Esophagus muscularis mucosa (tissue), 4 donors: ENCODE data around the gene DAB2IP. TPM values are rescaled to one million over a fixed set of nuclear protein-coding genes. Genes with fewer than 3 reads are reported as not detected.

Experiments used
- DNase-seq: peaks from one replicate; pipeline ENCODE4 v3.0.0-alpha.2; 2017; ENCODE audit errors: extremely low spot score
- H3K27ac ChIP-seq, 4 donors: fragments of 200-600 bp; sonication (generic); replicated peaks in 1 of 4; 1 replicate in 3 of 4; 2 replicates in 1 of 4; pipeline ENCODE4 v1.5.1; 2016 to 2019; ENCODE audit warnings: mild to moderate bottlenecking in 1 of 4
- H3K27me3 ChIP-seq, 4 donors: fragments of 200-600 bp; sonication (generic); one replicate each; pipeline versions ENCODE4 v1.5.1 to v1.6.0; 2016 to 2019
- H3K36me3 ChIP-seq, 4 donors: fragments of 200-600 bp; sonication (generic); one replicate each; pipeline ENCODE4 v1.5.1; 2016 to 2019
- H3K4me1 ChIP-seq, 4 donors: fragments of 200-600 bp; sonication (generic); one replicate each; pipeline ENCODE4 v1.5.1; 2016 to 2019
- H3K4me3 ChIP-seq, 4 donors: fragments of 200-600 bp; sonication (generic); 1 replicate in 2 of 4; 2 replicates in 2 of 4; pipeline ENCODE4 v1.5.1; 2016 to 2019; ENCODE audit warnings: mild to moderate bottlenecking in 4 of 4, moderate library complexity in 1 of 4
- H3K9me3 ChIP-seq, 4 donors: fragments of 200-600 bp; sonication (generic); 1 replicate in 3 of 4; 2 replicates in 1 of 4; pipeline ENCODE4 v1.5.1; 2016 to 2019
- CTCF ChIP-seq, 3 experiments: fragments of 200-600 bp in 2 of 3; fragments of 450-650 bp in 1 of 3; sonication (generic) in 2 of 3; IDR thresholded peaks; one replicate each; pipeline ENCODE4 v1.5.1; 2017 to 2019; ENCODE audit warnings: antibody characterized with exemption in 3 of 3, mild to moderate bottlenecking in 2 of 3, moderate library complexity in 1 of 3
- EP300 ChIP-seq: sonication (generic); formaldehyde crosslinking; IDR thresholded peaks from one replicate; pipeline ENCODE4 v1.6.1; 2017; ENCODE audit warnings: antibody characterized with exemption
- POLR2A ChIP-seq: fragments of 450-650 bp; IDR thresholded peaks from one replicate; pipeline ENCODE4 v1.6.1; 2017; ENCODE audit warnings: antibody characterized with exemption, moderate library complexity, mild to moderate bottlenecking, low read depth
- POLR2AphosphoS5 ChIP-seq, 2 donors: sonication (generic); formaldehyde crosslinking; IDR thresholded peaks; one replicate each; pipeline ENCODE4 v1.6.1; 2017; ENCODE audit warnings: antibody characterized with exemption in 2 of 2
- WGBS: methylation state at CpG from one replicate; pipeline ENCODE4 v1.1.5; 2018; 5-methylcytosine and 5-hydroxymethylcytosine counted together
- intact Hi-C: fragments of 100-400 bp; cut with DNase I; formaldehyde crosslinking; loops from one replicate; pipeline ENCODE4 v1.15.1; 2023
- total RNA-seq, 4 donors: library from RNA; depleted of rRNA; stranded (reverse); fragments of >200 nt; gene quantifications; one replicate each; pipeline versions ENCODE4 v1.1.0 to v1.2.1, GENCODE V29; 2016

The DAB2IP gene
- total RNA-seq, 4 donors from 2014 or later: 41.7 to 102 (median 62.4) TPM

- Histone ChIP-seq H3K9me3 (no peaks in the 10 kb centered on the region), H3K36me3 (peaks cover 0 to 4% (median 0%) of the 10 kb centered on the region in 4 donors), H3K27ac (no peak overlapping the region), H3K27me3 (no peaks in the 10 kb centered on the region), H3K4me1 (peaks cover 78 to 90% (median 80%) of the 10 kb centered on the region in 4 donors), H3K4me3 (no peak overlapping the region)
- TF ChIP-seq CTCF (IDR thresholded peaks at IDR 0.05) (no peak), POLR2AphosphoS5 (IDR thresholded peaks at IDR 0.05) (peak in 1 of 2 donors; percentile 15)
- 60% methylated on average over 14 of the region's 16 CpGs for WGBS
- no peak for DNase-seq
- intact Hi-C loops: no loop called here
Measured at GRCh38 chr9:121718084-121718483, 66.7 kb downstream of the DAB2IP start.

GRCh38 chr9:121718501-121718900, 67.1 kb downstream of the DAB2IP start:
- TF ChIP-seq POLR2A: no peak
- DNase-seq: no peak
- WGBS: 85% methylated on average over 6 of the region's 6 CpGs
- no peaks in the 10 kb centered on the region for H3K9me3 ChIP-seq
- peaks cover 78 to 92% (median 82%) of the 10 kb centered on the region in 4 donors for H3K4me1 ChIP-seq
- peaks cover 0 to 4% (median 0%) of the 10 kb centered on the region in 4 donors for H3K36me3 ChIP-seq
- no peaks in the 10 kb centered on the region for H3K27me3 ChIP-seq
- intact Hi-C loops: no loop called here
- no peak overlapping the region for H3K27ac ChIP-seq
- no peak overlapping the region for H3K4me3 ChIP-seq

GRCh38 chr9:121720311-121721057, 69.0 kb downstream of the DAB2IP start:
- DNase-seq: no peak
- intact Hi-C loops: no loop called here
- peak overlapping the region in 3 of 4 donors; percentile 81 to 84 (median 81) for H3K27ac ChIP-seq
- no peak overlapping the region for H3K4me3 ChIP-seq
- no peaks in the 10 kb centered on the region for H3K9me3 ChIP-seq
- H3K36me3 ChIP-seq: peaks cover 0 to 4% (median 0%) of the 10 kb centered on the region in 4 donors
- H3K4me1 ChIP-seq: peaks cover 81 to 100% (median 92%) of the 10 kb centered on the region in 4 donors
- no peaks in the 10 kb centered on the region for H3K27me3 ChIP-seq
- no peak for TF ChIP-seq POLR2A
- TF ChIP-seq POLR2AphosphoS5 (IDR thresholded peaks at IDR 0.05): no peak
- TF ChIP-seq EP300: no peak
- no peak for TF ChIP-seq CTCF (IDR thresholded peaks at IDR 0.05)
- 75% methylated on average over 7 of the region's 7 CpGs for WGBS

- peaks cover 85 to 100% (median 93%) of the 10 kb centered on the region in 4 donors for H3K4me1 ChIP-seq
- intact Hi-C loops: no loop called here
- no peaks in the 10 kb centered on the region for H3K27me3 ChIP-seq
- peak overlapping the region in 3 of 4 donors; percentile 81 to 84 (median 81) for H3K27ac ChIP-seq
- DNase-seq: no peak
- no peak overlapping the region for H3K4me3 ChIP-seq
- WGBS: 29% methylated on average over 1 of the region's 1 CpG
- H3K36me3 ChIP-seq: peaks cover 0 to 4% (median 0%) of the 10 kb centered on the region in 4 donors
- TF ChIP-seq POLR2A (no peak), POLR2AphosphoS5 (IDR thresholded peaks at IDR 0.05) (no peak), EP300 (no peak), CTCF (IDR thresholded peaks at IDR 0.05) (peak in 1 of 3 experiments; percentile 18)
- H3K9me3 ChIP-seq: no peaks in the 10 kb centered on the region
Measured at GRCh38 chr9:121721058-121721350, 69.6 kb downstream of the DAB2IP start.

- no peak for DNase-seq
- no peak for TF ChIP-seq POLR2AphosphoS5 (IDR thresholded peaks at IDR 0.05)
- no peak for TF ChIP-seq CTCF (IDR thresholded peaks at IDR 0.05)
- TF ChIP-seq EP300: no peak
- no peak for TF ChIP-seq POLR2A
- H3K4me1 ChIP-seq: peaks cover 92 to 100% (median 94%) of the 10 kb centered on the region in 4 donors
- no peaks in the 10 kb centered on the region for H3K9me3 ChIP-seq
- no peaks in the 10 kb centered on the region for H3K27me3 ChIP-seq
- intact Hi-C loops: no loop called here
- WGBS: 75% methylated on average over 2 of the region's 7 CpGs
- no peak overlapping the region for H3K4me3 ChIP-seq
- H3K27ac ChIP-seq: peak overlapping the region; percentile 18 to 84 (median 81)
- H3K36me3 ChIP-seq: peaks cover 0 to 4% (median 0%) of the 10 kb centered on the region in 4 donors
Measured at GRCh38 chr9:121721770-121722169, 70.3 kb downstream of the DAB2IP start.
